WI38 (cell line): ENCODE measurements around the gene TK2.
A peak's percentile ranks its signal among the peaks of the same experiment; 100 is the strongest.

Experiments used
- H3K4me3 ChIP-seq: 2 replicates; pipeline ENCODE4 v1.5.1; 2011; ENCODE audit warnings: low read depth, mild to moderate bottlenecking, control low read depth, low read length
- TF ChIP-seq, protein P1 (sequence below): IDR thresholded peaks from 2 replicates; pipeline ENCODE4 v1.5.1; 2012; ENCODE audit warnings: low read depth, mild to moderate bottlenecking, control low read depth, low read length

Gene TK2

DNA sequence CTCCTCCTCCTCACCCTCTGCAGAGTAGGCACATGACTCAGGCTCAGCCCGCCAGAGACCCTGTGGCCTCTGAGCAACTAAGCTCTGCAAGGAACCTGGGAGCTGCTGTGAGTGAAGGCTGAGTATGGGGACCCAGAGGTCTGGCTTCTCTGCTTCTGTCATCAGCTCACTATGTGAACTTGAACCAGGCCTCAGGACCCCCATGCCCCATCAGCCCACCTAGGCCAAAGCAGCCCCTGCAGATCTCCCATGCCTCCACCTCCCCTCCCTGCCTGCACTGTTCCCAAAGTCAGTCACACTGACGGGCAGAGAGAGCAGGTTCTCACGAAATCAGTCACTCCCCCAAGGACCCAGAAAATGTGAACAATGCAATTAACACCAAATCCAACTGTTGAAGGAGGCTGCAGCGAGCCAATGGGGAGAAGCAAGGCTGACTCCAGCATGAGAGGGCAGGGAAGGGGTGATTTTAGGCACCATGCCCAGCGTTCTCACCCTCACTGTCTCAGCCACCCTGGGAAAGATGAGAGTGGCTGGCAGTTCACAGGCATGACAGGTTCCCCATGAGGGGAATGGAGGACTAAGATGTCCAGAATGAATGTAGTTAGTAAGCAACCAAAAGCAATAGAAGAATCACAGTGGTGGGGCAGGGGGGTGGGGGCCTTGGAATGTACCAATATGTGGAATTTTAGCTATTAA, 62.2 kb downstream of the TK2 start:
- H3K4me3 ChIP-seq, result no peak overlapping the region
- TF ChIP-seq, protein P1, sequence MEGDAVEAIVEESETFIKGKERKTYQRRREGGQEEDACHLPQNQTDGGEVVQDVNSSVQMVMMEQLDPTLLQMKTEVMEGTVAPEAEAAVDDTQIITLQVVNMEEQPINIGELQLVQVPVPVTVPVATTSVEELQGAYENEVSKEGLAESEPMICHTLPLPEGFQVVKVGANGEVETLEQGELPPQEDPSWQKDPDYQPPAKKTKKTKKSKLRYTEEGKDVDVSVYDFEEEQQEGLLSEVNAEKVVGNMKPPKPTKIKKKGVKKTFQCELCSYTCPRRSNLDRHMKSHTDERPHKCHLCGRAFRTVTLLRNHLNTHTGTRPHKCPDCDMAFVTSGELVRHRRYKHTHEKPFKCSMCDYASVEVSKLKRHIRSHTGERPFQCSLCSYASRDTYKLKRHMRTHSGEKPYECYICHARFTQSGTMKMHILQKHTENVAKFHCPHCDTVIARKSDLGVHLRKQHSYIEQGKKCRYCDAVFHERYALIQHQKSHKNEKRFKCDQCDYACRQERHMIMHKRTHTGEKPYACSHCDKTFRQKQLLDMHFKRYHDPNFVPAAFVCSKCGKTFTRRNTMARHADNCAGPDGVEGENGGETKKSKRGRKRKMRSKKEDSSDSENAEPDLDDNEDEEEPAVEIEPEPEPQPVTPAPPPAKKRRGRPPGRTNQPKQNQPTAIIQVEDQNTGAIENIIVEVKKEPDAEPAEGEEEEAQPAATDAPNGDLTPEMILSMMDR, result no peak

GRCh38 chr16:66486773-66487579, 62.9 kb downstream of the TK2 start:
- TF ChIP-seq, protein P1, result no peak
- no peak overlapping the region for H3K4me3 ChIP-seq

GRCh38 chr16:66486199-66486772, 63.6 kb downstream of the TK2 start:
- TF ChIP-seq, protein P1, result no peak
- H3K4me3 ChIP-seq, result no peak overlapping the region

- TF ChIP-seq, protein P1, result no peak
- H3K4me3 ChIP-seq, result no peak overlapping the region
Measured at GRCh38 chr16:66485376-66485775, 64.5 kb downstream of the TK2 start.

GRCh38 chr16:66484453-66485213, 65.3 kb downstream of the TK2 start:
- no peak overlapping the region for H3K4me3 ChIP-seq
- TF ChIP-seq, protein P1, result no peak

DNA sequence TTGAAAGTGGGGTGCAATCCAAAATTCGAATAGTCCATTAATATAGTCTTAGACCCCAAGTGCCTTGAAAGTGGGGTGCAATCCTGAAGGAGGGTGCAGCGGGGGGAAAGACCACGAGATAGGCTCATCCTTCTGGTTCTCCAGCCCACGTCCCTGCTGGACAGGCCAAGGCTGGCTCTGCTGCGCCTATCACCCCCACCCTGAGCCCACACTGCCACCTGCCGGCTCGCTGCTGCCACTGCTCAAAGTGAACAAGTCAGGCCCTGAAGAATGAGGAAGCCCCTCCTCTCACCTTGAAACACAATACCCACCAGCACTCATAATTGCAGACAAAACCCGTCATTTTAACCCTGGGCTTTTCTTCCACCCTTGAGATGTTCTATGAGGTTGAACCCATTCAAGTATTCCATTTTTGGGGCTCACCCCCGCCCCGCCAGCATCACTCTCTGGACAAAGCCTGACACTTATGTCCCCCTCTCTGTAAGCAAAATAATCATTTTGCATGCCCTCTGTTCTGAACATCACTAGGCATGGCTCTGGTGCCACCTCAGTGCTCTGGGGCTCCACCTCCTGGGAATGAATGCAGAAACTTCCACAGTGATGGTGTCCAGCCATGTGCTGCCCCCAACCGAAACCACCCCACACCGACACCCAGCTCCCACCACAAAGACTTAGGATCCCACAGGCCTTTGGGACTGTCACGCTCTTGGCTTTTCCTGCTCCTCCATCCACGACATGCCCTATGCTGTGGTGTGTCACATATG, 66.1 kb downstream of the TK2 start:
- TF ChIP-seq, protein P1, result peak; percentile 96
- H3K4me3 ChIP-seq, result no peak overlapping the region
